DND-41 (cell line): ENCODE data around the gene TRIM31.

ENCODE experiments used
- CTCF ChIP-seq: IDR thresholded peaks from 2 replicates; pipeline ENCODE4 v1.5.1; 2012; ENCODE audit warnings: borderline replicate concordance, low read length, moderate library complexity, mild to moderate bottlenecking; ENCODE audit not compliant: poor library complexity, severe bottlenecking; ENCODE audit errors: extremely low read depth
- EZH2 ChIP-seq: IDR thresholded peaks from 3 replicates; pipeline ENCODE4 v1.6.1; 2012; ENCODE audit warnings: borderline replicate concordance, low read depth, mild to moderate bottlenecking, moderate library complexity, low read length, inconsistent platforms; ENCODE audit not compliant: severe bottlenecking

- no peak for TF ChIP-seq CTCF
- TF ChIP-seq EZH2, result no peak
These were observed 19.1 kb upstream of the TRIM31 start for GRCh38 chr6:30131947-30132497.
